ENCODE measurements around the gene MAP7.

GRCh38 chr6:136503303-136504029 is 46.8 kb downstream of the MAP7 start:
- TF ChIP-seq CTCF (conservative IDR thresholded peaks at IDR 0.05) (no peak), ZFX (IDR thresholded peaks at IDR 0.05) (no peak)
